ENCODE data around the gene B4GALT5. TPM values are rescaled to one million over a fixed set of nuclear protein-coding genes. Genes with fewer than 3 reads are reported as not detected.

The B4GALT5 gene
- polyA plus RNA-seq, 1 experiment: 32.5 TPM

DNA sequence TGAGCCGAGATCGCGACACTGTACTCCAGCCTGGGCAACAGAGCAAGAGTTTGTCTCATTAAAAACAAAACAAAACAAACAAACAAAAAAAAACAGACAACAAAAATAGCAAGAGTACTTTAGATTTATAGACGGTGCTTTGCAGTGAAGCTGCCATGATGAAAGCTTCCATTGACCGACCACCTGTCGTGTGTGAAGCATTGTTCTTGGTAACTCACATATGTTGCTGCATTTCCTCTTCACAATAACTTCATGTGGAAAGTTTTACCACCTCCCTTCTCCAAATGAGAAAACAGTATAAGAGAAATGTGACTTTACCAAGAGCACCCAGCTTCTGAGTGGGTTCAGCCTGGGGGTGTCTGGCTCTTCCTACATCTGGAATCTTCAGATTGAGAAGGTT lies 89.4 kb downstream of the B4GALT5 start:
- TF ChIP-seq CTCF (IDR thresholded peaks at IDR 0.05; ENCODE audit: low read depth, low read length): no peak
- Histone ChIP-seq H3K9me3 (ENCODE audit: control insufficient read depth, insufficient read depth, low read length) (peaks cover 20% of the 10 kb centered on the region), H3K27ac (ENCODE audit: low read depth, low read length) (no peak overlapping the region), H3K4me3 (ENCODE audit: low read depth, low read length) (no peak overlapping the region), H3K27me3 (ENCODE audit: control insufficient read depth, insufficient read depth, low read length) (peaks cover 8% of the 10 kb centered on the region)
- POLR2A ChIA-PET: no interaction called here
- CTCF ChIA-PET: no interaction called here
- no peak for DNase-seq (ENCODE audit: low read depth, low spot score)

DNA sequence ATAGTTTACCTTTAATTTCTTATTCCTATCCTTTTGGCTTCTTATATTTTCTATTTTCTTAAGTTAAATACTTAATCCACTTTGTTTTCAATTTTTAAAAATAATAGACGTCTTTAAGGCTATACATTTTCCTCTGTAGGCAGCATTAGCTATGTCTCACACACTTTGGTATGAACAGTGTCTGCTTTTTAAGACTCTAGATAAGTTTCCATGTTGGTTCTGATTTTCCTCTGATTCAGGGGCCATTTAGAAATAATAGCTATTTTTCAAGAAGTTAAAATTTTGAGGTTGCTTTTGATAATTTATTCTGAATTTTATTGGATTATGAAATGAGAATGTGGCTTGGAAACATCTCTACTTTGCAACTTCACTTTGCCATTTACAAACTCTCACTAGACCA lies 91.4 kb downstream of the B4GALT5 start:
- no peak for DNase-seq (ENCODE audit: low read depth, low spot score)
- H3K27me3 ChIP-seq (ENCODE audit: control insufficient read depth, insufficient read depth, low read length): peaks cover 8% of the 10 kb centered on the region
- H3K4me3 ChIP-seq (ENCODE audit: low read depth, low read length): no peak overlapping the region
- POLR2A ChIA-PET: no interaction called here
- CTCF ChIA-PET: no interaction called here
- TF ChIP-seq CTCF (IDR thresholded peaks at IDR 0.05; ENCODE audit: low read depth, low read length): no peak
- H3K27ac ChIP-seq (ENCODE audit: low read depth, low read length): no peak overlapping the region
- peaks cover 15% of the 10 kb centered on the region for H3K9me3 ChIP-seq (ENCODE audit: control insufficient read depth, insufficient read depth, low read length)

DNA sequence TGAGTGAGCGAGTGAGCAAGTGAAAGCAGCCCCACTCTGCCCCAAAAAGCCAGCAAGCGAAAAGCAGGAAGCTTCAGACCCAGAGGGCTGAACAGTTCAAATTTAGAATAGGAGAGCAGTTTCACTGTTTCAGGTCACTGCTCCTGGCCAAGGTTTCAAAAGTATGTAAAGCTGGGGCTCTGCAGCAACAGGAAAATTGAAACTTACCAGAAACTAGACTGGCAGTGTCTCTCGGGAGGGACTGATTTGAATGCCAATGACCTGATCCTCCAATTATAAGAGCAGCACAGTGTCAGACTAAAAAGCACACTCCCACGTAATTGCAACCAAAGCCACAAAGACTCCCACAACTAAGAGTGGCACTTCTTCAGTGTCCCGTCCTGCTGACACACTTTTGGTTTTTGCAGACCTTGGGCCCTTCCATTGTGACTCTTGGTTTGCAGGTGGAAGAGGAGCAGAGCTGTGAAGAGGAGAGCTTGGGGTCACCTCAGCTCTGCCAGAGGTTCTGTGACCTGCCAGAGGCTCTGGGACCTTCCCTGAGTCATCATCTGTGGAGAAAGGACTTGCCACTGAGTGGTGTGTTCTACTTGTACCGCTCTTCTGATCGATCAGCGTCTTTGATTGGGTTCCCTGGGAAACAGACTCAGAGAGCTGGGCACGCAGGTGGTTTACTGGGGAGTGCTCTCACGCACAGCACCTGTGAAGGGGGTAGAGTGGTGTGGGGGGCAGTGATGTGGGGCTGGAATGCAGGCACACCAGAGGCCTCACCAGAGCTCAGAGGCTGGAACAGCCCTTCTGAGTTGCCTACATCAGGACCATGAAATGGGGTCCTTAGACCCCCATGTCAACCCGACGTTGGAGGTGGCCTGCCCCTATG lies 93.1 kb downstream of the B4GALT5 start:
- TF ChIP-seq CTCF (IDR thresholded peaks at IDR 0.05; ENCODE audit: low read depth, low read length): no peak

DNA sequence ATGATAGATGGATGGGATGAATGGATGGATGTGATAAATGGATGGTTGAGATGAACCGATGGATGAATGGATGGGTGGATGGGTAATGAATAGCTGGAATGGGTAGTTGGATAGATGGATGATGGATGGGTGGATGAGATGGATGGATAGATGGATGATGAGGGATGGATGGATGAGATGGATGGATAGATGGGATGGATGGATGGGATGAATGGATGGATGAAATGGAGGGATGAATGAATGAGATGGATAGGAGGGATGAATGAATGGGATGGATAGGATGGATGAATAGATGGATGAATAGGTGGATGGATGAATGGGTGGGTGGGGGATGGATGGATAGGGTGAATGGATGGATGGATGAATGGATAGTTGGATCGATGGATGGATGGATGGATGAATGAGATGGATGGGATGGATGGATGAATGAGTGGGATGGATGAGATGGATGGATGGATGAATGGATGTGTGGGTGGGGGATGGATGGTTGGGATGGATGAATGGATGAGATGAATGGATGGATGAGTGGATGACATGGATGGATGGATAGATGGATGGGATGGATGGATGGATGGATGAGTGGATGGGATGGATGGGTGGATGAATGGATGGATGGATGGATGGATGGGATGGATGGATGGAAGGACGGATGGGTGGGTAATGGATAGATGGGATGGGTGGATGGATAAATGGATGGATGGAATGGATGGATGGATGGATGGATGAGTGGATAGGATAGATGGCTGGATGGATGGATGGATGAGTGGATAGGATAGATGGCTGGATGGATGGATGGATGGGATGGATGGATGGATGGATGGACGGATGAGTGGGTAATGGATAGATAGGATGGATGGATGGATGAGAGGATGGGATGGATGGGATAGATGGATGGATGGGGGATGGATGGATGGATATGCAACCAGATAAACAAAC lies 94.3 kb downstream of the B4GALT5 start:
- POLR2A ChIA-PET: no interaction called here
- peaks cover 15% of the 10 kb centered on the region for H3K9me3 ChIP-seq (ENCODE audit: control insufficient read depth, insufficient read depth, low read length)
- H3K27ac ChIP-seq (ENCODE audit: low read depth, low read length): no peak overlapping the region
- no peak for DNase-seq (ENCODE audit: low read depth, low spot score)
- no peak overlapping the region for H3K4me3 ChIP-seq (ENCODE audit: low read depth, low read length)
- peaks cover 8% of the 10 kb centered on the region for H3K27me3 ChIP-seq (ENCODE audit: control insufficient read depth, insufficient read depth, low read length)
- no peak for TF ChIP-seq CTCF (IDR thresholded peaks at IDR 0.05; ENCODE audit: low read depth, low read length)
- CTCF ChIA-PET: interaction anchor here (0.8 kb wide), 1 partner anchor 11 kb away, joined by 3 read pairs; no protein-coding TSS in a partner anchor

More for the DNA sequence above, 93.1 kb downstream of the B4GALT5 start:
- no peak overlapping the region for H3K4me3 ChIP-seq (ENCODE audit: low read depth, low read length)
- H3K27ac ChIP-seq (ENCODE audit: low read depth, low read length): no peak overlapping the region
- peaks cover 15% of the 10 kb centered on the region for H3K9me3 ChIP-seq (ENCODE audit: control insufficient read depth, insufficient read depth, low read length)
- POLR2A ChIA-PET: no interaction called here
- DNase-seq (ENCODE audit: low read depth, low spot score): no peak
- CTCF ChIA-PET: no interaction called here
- peaks cover 10% of the 10 kb centered on the region for H3K27me3 ChIP-seq (ENCODE audit: control insufficient read depth, insufficient read depth, low read length)
